Measurements from ENCODE around the gene UGT3A1. TPM values are rescaled to one million over a fixed set of nuclear protein-coding genes. Genes with fewer than 3 reads are reported as not detected.
"Not testable (repeated sequence)": the region's sequence is repeated elsewhere in the genome, so short reads cannot be mapped to it uniquely, and the experiment has no call there.

UGT3A1 gene
- total RNA-seq, 1 experiment from 2014 or later, result not detected

- no peak for DNase-seq (ENCODE audit: low spot score)
Observed at GRCh38 chr5:35988529-35988928, 2.7 kb downstream of the UGT3A1 start.

GRCh38 chr5:35987776-35988175 is 3.4 kb downstream of the UGT3A1 start:
- no peak for DNase-seq (ENCODE audit: low spot score)

DNA sequence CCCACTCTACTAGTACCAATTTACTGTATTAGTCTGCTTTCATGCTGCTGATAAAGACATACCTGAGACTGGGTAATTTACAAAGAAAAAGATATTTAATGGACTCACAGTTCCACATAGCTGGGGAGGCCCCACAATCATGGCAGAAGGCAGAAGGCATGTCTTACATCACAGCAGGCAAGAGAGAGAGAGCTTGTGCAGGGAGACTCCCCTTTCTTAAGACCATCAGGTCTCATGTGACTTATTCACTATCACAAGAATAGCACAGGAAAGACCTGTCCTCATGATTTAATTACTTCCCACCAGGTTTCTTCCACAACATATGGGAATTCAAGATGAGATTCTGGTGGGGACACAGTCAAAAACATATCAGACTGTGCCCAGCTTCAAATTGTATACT is 11.5 kb downstream of the UGT3A1 start:
- DNase-seq (ENCODE audit: low spot score), result no peak

DNA sequence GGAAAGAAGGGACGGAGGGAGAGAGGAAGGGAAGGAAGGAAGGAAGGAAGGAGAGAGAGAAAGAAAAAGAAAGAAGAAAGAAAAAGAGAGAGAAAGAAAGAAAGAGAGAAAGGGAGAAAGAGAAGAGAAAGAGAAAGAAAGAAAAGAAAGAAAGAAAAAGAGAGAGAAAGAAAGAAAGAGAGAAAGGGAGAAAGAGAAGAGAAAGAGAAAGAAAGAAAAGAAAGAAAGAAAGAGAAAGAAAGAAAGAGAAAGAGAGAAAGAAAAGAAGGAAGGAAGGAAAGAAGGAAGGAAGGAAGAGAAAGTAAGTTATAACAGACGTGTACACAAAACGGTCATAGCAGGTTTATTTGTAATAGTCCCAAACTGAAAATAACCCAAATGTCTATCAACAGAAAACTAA is 14.3 kb downstream of the UGT3A1 start:
- DNase-seq (ENCODE audit: low spot score), result not testable (repeated sequence)

- no peak for DNase-seq (ENCODE audit: low spot score)
Observed at GRCh38 chr5:35974570-35974969, 16.6 kb downstream of the UGT3A1 start.

- DNase-seq (ENCODE audit: low spot score), result no peak
Observed at GRCh38 chr5:35971878-35972210, 19.3 kb downstream of the UGT3A1 start.

GRCh38 chr5:35971186-35971877 is 19.9 kb downstream of the UGT3A1 start:
- DNase-seq (ENCODE audit: low spot score), result no peak

DNA sequence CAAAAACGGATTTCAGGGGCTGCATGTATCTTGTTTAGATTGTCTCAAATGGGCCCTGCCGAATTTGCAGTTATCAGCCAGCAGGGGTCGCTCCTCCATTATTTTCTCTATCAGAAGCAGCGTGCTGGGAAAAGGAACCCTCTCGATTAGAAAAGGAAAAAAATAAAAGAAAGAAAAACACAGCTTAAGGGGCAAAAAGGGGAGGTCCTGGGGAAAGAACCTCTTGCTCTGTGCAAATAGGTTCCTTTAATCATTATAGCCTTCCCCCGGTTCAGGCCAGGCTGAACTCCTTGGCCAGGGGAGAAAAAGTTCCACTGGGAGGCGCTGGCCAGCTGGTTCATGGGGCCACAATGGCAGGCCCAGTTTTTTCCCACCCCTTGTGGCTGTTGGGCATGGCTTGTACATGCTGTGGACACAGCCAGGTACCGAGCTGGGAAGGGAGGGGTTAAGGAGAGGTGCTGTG is 27.8 kb downstream of the UGT3A1 start:
- DNase-seq (ENCODE audit: low spot score), result peak; percentile 26

DNA sequence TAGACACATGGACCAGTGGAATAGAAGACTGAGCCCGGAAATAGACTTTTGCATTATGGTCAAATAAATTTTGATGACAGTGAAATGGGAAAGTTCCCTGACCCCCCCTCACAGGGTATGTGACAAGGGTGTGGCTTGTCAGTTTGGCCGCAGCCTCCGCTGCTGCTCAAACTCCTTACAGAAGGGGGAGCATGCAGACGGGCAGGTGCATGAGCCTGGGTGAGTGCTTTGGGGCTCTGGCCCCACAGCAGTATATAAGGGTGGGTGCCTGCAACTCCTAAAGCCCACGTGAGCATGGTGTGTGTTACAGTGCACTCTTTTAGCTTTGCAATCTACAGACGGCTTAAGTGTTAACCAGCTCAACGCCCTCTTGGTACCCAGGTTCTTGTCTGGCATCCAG is 30.9 kb downstream of the UGT3A1 start:
- DNase-seq (ENCODE audit: low spot score), result no peak

- DNase-seq (ENCODE audit: low spot score), result peak; percentile 11
Observed at GRCh38 chr5:35956429-35956828, 34.8 kb downstream of the UGT3A1 start.

DNA sequence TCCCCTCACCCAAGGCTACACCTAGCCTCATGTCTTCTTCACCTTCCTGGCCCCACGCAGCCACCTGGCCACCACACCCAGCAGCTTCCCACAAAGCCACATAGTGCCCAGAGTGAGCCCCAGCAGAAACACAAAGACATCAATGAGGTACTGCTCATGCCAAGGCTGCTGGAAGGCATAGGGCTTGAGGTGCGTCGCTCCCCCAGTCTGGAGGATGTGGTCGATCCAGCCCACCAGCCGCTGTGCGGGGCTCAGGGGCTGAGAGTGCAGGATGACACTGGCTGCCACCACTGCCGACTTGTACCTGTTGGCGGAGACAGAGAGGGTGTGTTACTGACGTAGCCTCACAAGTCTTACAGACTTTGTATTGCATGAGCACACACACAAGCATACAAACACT is 37.0 kb downstream of the UGT3A1 start:
- DNase-seq (ENCODE audit: low spot score), result no peak

DNA sequence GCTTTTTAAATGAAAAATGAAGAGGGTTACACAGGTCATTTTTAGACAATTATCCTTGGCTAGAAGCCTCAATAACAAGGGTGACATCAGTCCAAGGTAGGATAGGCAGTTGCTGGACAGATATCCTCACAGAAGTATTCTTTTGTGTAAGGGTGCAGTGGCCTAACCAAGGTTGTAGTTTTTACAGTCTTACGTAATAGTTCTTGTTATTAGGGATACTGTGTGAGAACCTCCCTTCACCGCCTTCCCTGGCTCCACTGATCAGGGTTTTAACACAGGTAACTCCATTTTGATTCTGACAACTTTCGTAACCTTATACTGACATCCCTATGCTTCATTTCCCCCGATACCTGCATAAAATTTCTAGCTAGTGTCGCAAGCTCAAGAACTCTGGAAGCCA is 44.1 kb downstream of the UGT3A1 start:
- no peak for DNase-seq (ENCODE audit: low spot score)

DNA sequence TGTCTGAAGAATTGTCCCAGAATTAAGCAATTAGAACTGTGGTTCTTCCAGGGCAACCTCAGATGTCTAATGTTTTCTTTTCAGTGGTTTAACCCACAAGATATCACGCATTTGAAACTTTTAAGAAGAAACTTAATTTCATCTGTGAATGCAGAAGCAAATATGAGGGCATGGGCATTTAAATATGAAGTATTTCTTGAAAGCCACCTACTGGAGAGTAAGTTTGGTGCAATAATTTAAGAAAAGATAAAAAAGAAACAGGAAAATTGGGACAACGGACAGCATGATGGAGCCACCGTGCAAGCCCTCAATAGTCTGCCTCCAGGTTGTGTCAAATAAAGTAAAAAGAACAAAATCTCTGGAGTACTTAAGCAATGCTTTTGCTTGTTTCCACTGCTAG is 51.6 kb downstream of the UGT3A1 start:
- DNase-seq (ENCODE audit: low spot score), result no peak

- DNase-seq (ENCODE audit: low spot score), result peak; percentile 55
Observed at GRCh38 chr5:35938568-35939227, 52.5 kb downstream of the UGT3A1 start, which contains the start of gene CAPSL. TSS of gene CAPSL (minus strand) at chr5:35938622. CDS start at chr5:35921120, 17,502 bp downstream.

GRCh38 chr5:35926389-35927051 is 64.7 kb downstream of the UGT3A1 start:
- peak; percentile 66 for DNase-seq (ENCODE audit: low spot score)

DNA sequence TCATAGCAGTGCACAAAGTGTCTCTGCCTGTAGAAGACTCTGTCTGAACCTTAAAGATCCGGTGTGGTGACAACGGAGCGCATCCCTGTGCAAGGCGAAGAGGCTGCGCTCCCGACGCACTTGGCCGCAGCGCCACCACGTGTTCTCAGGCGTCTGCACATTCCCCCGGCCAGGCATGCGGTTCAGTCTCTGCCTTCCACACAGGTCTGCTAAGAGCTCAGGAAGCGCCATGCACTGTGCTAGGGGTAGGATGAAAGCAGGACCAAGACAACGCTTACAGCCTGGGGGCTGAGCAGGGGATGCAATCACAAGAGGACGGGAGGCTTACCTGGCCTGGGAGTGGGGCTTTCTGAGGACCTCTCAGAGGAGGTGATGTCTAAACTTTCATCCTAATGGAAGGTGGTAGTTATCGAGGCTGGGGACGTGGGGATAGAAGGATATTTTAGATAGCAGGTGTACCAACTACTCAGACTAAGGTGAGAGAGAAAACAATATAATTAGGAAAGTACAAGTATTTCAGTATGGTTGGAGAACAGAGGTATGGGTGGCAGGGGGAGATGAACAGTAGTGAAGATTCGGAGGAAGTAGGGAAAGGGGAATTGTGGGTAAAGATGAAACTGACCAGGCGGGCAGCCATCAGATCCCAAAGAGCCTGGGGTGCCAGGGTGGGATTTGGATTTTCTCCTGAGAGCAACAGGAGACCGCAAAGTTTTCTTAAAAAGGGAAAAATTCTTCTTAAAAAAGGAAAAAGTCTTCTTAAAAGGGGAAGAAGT is 66.1 kb downstream of the UGT3A1 start:
- peak; percentile 73 for DNase-seq (ENCODE audit: low spot score)

- DNase-seq (ENCODE audit: low spot score), result peak; percentile 72
Observed at GRCh38 chr5:35924122-35924949, 66.9 kb downstream of the UGT3A1 start.

DNA sequence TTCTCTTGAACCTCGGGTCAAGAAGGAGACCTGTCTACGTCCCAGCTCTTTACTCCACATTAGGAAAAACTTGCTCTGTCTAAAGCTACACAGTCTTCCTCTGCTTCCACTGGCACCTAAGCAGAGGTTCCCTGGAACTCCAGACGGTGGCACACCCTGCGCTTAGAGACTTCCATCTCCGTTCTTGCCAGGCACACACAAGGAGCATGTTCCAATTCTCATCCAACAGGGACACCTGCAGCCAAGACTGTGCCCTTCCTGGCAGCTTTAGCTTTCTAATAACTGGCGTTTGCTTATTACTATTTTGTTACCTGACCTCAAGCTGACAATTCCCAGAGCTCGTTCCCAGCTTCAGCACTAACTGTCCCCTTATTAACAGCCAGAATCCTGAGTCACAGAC is 68.7 kb downstream of the UGT3A1 start:
- DNase-seq (ENCODE audit: low spot score), result peak; percentile 22

- DNase-seq (ENCODE audit: low spot score), result no peak
Observed at GRCh38 chr5:35921930-35922329, 69.3 kb downstream of the UGT3A1 start.

DNA sequence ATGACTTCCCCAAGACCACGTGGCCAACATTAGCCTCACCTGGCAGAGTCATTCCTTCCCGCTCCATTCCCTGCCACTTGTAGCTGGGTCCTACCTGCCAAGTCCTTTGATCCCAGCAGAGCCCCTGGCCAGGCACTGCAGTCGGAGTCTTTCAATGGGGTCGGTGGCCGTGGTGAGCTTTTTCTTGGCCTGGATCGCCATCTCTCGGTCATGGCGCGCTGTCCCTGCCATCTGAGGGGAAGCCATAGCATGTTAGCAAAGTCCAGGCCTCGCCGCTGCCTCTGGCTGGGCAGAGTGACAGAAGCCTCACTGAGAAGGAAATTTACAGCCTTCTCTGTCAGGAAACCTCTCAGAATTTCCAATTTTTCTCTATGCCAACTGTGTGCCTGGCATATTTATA is 70.3 kb downstream of the UGT3A1 start:
- no peak for DNase-seq (ENCODE audit: low spot score)

GRCh38 chr5:35919191-35919590 is 72.0 kb downstream of the UGT3A1 start:
- DNase-seq (ENCODE audit: low spot score), result peak; percentile 91
